Neutrophil (primary cell): ENCODE results near the gene PSMA7.

ENCODE experiments used
- H3K27ac ChIP-seq: fragments of 200-600 bp; sonication (generic); 2 replicates; pipeline ENCODE4 v1.5.1; 2016; ENCODE audit warnings: mild to moderate bottlenecking, moderate library complexity
- H3K27me3 ChIP-seq: fragments of 200-600 bp; sonication (generic); 2 replicates; pipeline ENCODE4 v1.6.0; 2016; ENCODE audit warnings: mild to moderate bottlenecking
- H3K36me3 ChIP-seq: fragments of 200-600 bp; sonication (generic); 2 replicates; pipeline ENCODE4 v1.5.1; 2017
- H3K4me1 ChIP-seq, 2 experiments: fragments of 200-600 bp in 1 of 2; sonication (generic) in 1 of 2; 1 replicate in 1 of 2; 2 replicates in 1 of 2; pipeline versions ENCODE4 v1.5.1 to v1.6.1; 2013 to 2016; ENCODE audit warnings: low read depth in 1 of 2, low read length in 1 of 2, mild to moderate bottlenecking in 1 of 2, moderate library complexity in 1 of 2; ENCODE audit not compliant: control insufficient read depth in 1 of 2, insufficient read depth in 1 of 2
- H3K4me3 ChIP-seq, 2 experiments: fragments of 200-600 bp in 1 of 2; sonication (generic) in 1 of 2; 1 replicate in 1 of 2; 2 replicates in 1 of 2; pipeline ENCODE4 v1.5.1; 2013 to 2016; ENCODE audit warnings: low read depth in 1 of 2, low read length in 1 of 2, mild to moderate bottlenecking in 1 of 2, moderate library complexity in 1 of 2
- H3K9me3 ChIP-seq: fragments of 200-600 bp; sonication (generic); 2 replicates; pipeline ENCODE4 v1.5.1; 2016
- TF ChIP-seq, protein P1 (sequence below): fragments of 200-600 bp; sonication (generic); IDR thresholded peaks from 2 replicates; pipeline ENCODE4 v1.5.1; 2016; ENCODE audit warnings: antibody characterized with exemption

Gene PSMA7

DNA sequence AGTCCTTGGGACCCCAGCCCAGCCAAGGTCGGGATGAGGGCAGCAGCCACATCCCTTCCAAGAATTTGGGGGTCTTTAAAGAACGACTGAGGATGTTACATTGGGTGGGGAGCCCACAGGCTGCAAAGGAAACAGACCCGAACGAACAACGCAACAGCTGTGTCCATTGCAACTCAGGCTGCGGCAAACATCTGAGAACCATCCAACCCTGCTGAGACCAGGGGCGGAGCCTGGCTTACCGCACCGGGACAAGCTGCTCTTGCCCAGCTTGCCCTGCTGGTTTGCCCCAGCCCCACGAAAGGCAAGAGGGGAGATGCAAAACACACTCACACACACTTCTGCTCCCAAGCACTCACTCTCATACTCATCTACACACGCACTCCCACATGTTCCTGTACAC lies 56.0 kb downstream of the PSMA7 start:
- TF ChIP-seq, protein P1, sequence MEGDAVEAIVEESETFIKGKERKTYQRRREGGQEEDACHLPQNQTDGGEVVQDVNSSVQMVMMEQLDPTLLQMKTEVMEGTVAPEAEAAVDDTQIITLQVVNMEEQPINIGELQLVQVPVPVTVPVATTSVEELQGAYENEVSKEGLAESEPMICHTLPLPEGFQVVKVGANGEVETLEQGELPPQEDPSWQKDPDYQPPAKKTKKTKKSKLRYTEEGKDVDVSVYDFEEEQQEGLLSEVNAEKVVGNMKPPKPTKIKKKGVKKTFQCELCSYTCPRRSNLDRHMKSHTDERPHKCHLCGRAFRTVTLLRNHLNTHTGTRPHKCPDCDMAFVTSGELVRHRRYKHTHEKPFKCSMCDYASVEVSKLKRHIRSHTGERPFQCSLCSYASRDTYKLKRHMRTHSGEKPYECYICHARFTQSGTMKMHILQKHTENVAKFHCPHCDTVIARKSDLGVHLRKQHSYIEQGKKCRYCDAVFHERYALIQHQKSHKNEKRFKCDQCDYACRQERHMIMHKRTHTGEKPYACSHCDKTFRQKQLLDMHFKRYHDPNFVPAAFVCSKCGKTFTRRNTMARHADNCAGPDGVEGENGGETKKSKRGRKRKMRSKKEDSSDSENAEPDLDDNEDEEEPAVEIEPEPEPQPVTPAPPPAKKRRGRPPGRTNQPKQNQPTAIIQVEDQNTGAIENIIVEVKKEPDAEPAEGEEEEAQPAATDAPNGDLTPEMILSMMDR: no peak
- Histone ChIP-seq H3K4me3 (no peak overlapping the region), H3K9me3 (no peaks in the 10 kb centered on the region), H3K27ac (no peak overlapping the region), H3K36me3 (no peaks in the 10 kb centered on the region), H3K4me1 (no peaks in the 10 kb centered on the region), H3K27me3 (peaks cover 54% of the 10 kb centered on the region)
